ENCODE data around the gene TOMM40. TPM values are rescaled to one million over a fixed set of nuclear protein-coding genes. Genes with fewer than 3 reads are reported as not detected.
"Not testable (repeated sequence)": the region's sequence is repeated elsewhere in the genome, so short reads cannot be mapped to it uniquely, and the experiment has no call there.

The TOMM40 gene
- total and polyA plus RNA-seq, 10 donors = 19.3 to 49.0 (median 32.0) TPM

DNA sequence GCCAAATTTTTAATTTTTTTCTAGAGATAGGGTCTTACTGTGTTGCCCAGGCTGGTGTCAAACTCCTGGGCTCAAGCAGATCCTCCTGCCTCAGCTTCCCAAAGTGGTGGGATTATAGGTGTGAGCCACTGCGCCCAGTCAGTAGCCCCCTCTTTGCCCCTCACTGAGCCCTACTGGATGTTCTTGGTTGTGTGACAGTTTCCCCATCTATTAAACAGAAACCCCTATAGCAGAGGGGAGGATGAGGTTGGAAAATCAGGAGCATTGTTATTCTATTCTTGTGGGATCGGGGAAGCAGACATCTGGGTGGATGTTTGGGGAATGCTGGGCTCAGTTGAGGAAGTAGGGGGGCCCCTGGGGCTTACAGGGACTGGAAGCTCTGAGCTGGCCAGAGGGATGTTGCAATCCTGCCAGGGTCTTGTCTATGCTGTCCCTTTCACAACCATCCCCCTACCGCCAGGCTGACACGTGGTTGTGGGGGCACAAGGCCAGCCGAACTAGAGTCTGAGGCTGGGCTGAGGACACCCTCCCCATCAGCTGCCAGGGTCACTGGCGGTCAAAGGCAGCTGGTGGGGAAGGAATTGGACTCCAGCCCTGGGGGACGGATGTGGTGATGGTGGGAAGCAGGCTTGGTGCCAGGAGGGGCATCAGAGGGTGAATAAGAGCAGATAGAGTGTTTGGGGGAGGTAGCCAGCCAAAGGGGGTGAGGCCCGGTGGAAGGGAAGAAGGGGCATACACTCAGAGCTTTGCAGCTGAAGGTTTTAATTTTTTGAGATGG is 34.2 kb downstream of the TOMM40 start:
- peak overlapping the region in 6 of 8 donors; percentile 13 to 71 (median 42) for H3K27ac ChIP-seq
- intact Hi-C loops (cut with DNase I; ENCODE audit: low total_unique reads) = no loop called here

DNA sequence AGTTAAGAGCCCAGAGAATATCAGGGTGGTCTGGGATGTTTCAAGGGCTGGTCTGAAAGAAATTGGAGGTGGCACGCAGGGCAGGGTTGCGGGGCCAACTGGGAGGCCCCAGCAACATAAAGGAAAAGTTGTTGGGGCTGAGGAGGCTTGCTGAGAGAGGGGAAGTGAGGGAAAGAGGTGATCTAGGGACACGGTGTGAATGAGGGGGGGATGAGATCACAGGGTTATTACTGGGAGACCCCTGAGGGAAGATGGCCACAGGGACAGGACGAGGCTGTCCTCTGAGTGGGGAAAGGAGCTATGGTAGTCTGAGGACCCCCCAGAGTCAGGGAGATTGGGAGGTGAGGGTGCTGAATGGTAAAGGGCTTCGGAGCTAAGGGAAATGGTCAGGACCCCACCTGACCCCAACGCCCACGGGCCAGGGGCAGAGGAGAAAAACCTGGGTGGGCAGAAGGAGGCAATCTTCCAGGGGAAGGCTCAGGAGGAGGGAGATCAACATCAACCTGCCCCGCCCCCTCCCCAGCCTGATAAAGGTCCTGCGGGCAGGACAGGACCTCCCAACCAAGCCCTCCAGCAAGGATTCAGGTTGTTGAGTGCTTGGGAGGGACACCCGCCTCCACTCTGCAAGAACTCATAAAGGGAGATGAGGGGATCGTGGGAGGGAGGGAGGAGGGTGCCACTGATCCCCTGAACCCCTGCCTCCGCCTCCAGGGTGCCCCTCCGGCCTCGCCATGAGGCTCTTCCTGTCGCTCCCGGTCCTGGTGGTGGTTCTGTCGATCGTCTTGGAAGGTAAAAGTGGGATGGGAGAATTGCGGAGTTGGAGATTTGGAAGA is 35.4 kb downstream of the TOMM40 start:
- H3K9me3 ChIP-seq; intact Hi-C loops (cut with DNase I; ENCODE audit: low total_unique reads); DNase-seq; H3K36me3 ChIP-seq: not testable (repeated sequence)
- Histone ChIP-seq H3K4me3 (peak overlapping the region in 4 of 8 donors; percentile 3 to 46 (median 10)), H3K27ac (peak overlapping the region in 4 of 8 donors; percentile 15 to 71 (median 49)), H3K27me3 (replicated peaks in 1 of 7) (peaks cover 0 to 13% (median 0%) of the 10 kb centered on the region in 7 donors), H3K4me1 (peaks cover 9 to 43% (median 36%) of the 10 kb centered on the region in 6 donors)
- WGBS, 5 donors = 36 to 57% (median 46%) methylated on average over 15 to 19 of the region's 19 CpGs

More for the DNA sequence above, 34.2 kb downstream of the TOMM40 start:
- Histone ChIP-seq H3K4me1 (peaks cover 9 to 43% (median 38%) of the 10 kb centered on the region in 6 donors), H3K9me3 (no peaks in the 10 kb centered on the region), H3K4me3 (peak overlapping the region in 1 of 8 donors; percentile 11), H3K27me3 (replicated peaks in 1 of 7) (peaks cover 0 to 13% (median 0%) of the 10 kb centered on the region in 7 donors), H3K36me3 (no peaks in the 10 kb centered on the region)
- TF ChIP-seq, protein P1, sequence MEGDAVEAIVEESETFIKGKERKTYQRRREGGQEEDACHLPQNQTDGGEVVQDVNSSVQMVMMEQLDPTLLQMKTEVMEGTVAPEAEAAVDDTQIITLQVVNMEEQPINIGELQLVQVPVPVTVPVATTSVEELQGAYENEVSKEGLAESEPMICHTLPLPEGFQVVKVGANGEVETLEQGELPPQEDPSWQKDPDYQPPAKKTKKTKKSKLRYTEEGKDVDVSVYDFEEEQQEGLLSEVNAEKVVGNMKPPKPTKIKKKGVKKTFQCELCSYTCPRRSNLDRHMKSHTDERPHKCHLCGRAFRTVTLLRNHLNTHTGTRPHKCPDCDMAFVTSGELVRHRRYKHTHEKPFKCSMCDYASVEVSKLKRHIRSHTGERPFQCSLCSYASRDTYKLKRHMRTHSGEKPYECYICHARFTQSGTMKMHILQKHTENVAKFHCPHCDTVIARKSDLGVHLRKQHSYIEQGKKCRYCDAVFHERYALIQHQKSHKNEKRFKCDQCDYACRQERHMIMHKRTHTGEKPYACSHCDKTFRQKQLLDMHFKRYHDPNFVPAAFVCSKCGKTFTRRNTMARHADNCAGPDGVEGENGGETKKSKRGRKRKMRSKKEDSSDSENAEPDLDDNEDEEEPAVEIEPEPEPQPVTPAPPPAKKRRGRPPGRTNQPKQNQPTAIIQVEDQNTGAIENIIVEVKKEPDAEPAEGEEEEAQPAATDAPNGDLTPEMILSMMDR (IDR thresholded peaks at IDR 0.05 in 8 of 11, conservative IDR thresholded peaks at IDR 0.05 in 3 of 11) = no peak
- peak; percentile 70 to 81 (median 76) for TF ChIP-seq POLR2AphosphoS5 (IDR thresholded peaks at IDR 0.05)
- WGBS, 5 donors = 16 to 29% (median 23%) methylated on average over 7 to 8 of the region's 8 CpGs
- peak; percentile 85 for DNase-seq

DNA sequence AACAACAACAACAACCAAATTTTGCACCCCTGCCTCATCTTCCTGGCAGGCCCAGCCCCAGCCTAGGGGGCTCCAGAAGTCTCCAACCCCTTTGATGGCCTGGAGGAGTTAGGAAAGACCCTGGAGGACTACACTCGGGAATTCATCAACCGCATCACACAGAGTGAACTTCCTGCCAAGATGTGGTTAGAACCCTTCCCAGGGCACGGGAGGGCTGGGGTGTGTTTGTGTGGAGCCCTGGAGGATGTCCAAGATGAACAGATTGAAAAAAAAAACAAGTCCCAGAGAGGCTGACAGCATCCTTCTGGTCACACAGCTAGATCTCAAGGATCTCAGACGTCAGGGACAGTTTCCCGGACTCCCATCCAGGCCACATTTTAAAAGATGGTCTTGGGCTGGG is 36.7 kb downstream of the TOMM40 start:
- Histone ChIP-seq H3K27ac (peak overlapping the region in 4 of 8 donors; percentile 8 to 71 (median 40)), H3K4me1 (peaks cover 9 to 43% (median 36%) of the 10 kb centered on the region in 6 donors), H3K27me3 (replicated peaks in 1 of 7) (peaks cover 0 to 13% (median 0%) of the 10 kb centered on the region in 7 donors), H3K4me3 (no peak overlapping the region), H3K9me3 (no peaks in the 10 kb centered on the region), H3K36me3 (no peaks in the 10 kb centered on the region)
- TF ChIP-seq POLR2AphosphoS5 (IDR thresholded peaks at IDR 0.05) (no peak), POLR2A (IDR thresholded peaks at IDR 0.05) (no peak)
- TF ChIP-seq, protein P1 (IDR thresholded peaks at IDR 0.05 in 8 of 11, conservative IDR thresholded peaks at IDR 0.05 in 3 of 11) = no peak
- DNase-seq = no peak
- WGBS, 5 donors = 34 to 48% (median 40%) methylated on average over 5 of the region's 5 CpGs
- intact Hi-C loops (cut with DNase I; ENCODE audit: low total_unique reads) = no loop called here

DNA sequence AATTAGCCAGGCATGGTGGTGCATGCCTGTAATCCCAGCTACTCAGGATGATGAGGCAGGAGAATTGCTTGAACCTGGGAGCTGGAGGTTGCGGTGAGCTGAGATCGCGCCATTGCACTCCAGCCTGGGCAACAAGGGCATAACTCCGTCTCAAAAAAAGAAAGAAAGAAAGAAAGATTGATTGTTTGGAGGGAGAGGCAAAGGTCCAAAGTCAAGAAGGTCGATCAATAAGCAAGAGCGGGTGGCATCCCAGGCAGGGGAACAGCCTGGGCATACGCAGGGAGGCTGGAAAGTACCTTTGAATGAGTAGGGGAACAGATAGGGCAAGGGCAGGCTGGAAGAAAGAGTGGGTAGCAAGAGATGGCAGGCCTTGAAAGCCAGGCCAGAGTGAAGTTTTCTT is 39.0 kb downstream of the TOMM40 start:
- H3K36me3 ChIP-seq = no peaks in the 10 kb centered on the region
- no peak overlapping the region for H3K27ac ChIP-seq
- intact Hi-C loops (cut with DNase I; ENCODE audit: low total_unique reads) = no loop called here
- peaks cover 6 to 29% (median 25%) of the 10 kb centered on the region in 6 donors for H3K4me1 ChIP-seq
- peaks cover 0 to 13% (median 0%) of the 10 kb centered on the region in 7 donors for H3K27me3 ChIP-seq (replicated peaks in 1 of 7)
- H3K9me3 ChIP-seq = no peaks in the 10 kb centered on the region
- 86 to 94% (median 92%) methylated on average over 7 of the region's 7 CpGs for WGBS, 5 donors
- no peak for DNase-seq
- TF ChIP-seq POLR2A (IDR thresholded peaks at IDR 0.05) = no peak
- no peak for TF ChIP-seq POLR2AphosphoS5 (IDR thresholded peaks at IDR 0.05)
- TF ChIP-seq, protein P1 (IDR thresholded peaks at IDR 0.05 in 8 of 11, conservative IDR thresholded peaks at IDR 0.05 in 3 of 11) = no peak
- no peak overlapping the region for H3K4me3 ChIP-seq

All from spleen (tissue), 11 donors.